ENCODE data around the gene SEMA3B.
"Not testable (repeated sequence)": the region's sequence is repeated elsewhere in the genome, so short reads cannot be mapped to it uniquely, and the experiment has no call there.

Gene SEMA3B

GRCh38 chr3:50268703-50269451, at the start of gene SEMA3B:
TSS of gene SEMA3B (plus strand) at chr3:50269147. CDS start at chr3:50269241, 94 bp downstream.
- no peak for DNase-seq

- no peak for DNase-seq
Observed at GRCh38 chr3:50219285-50219684, 49.7 kb upstream of the SEMA3B start.

GRCh38 chr3:50220109-50220508, 48.8 kb upstream of the SEMA3B start:
- DNase-seq: no peak

- no peak for DNase-seq
Observed at GRCh38 chr3:50221051-50221410, 47.9 kb upstream of the SEMA3B start.

- DNase-seq: no peak
Observed at GRCh38 chr3:50221411-50222168, 47.4 kb upstream of the SEMA3B start.

GRCh38 chr3:50222169-50222528, 46.8 kb upstream of the SEMA3B start:
- no peak for DNase-seq

- DNase-seq: no peak
Observed at GRCh38 chr3:50224639-50225038, 44.3 kb upstream of the SEMA3B start.

- DNase-seq: no peak
Observed at GRCh38 chr3:50226888-50227389, 42.0 kb upstream of the SEMA3B start.

GRCh38 chr3:50227390-50228183, 41.4 kb upstream of the SEMA3B start:
- peak; percentile 85 for DNase-seq

- not testable (repeated sequence) for DNase-seq
Observed at GRCh38 chr3:50228184-50228763, 40.7 kb upstream of the SEMA3B start.

- DNase-seq: no peak
Observed at GRCh38 chr3:50229490-50229889, 39.5 kb upstream of the SEMA3B start.

- no peak for DNase-seq
Observed at GRCh38 chr3:50230104-50230793, 38.7 kb upstream of the SEMA3B start.

- DNase-seq: no peak
Observed at GRCh38 chr3:50230794-50231125, 38.2 kb upstream of the SEMA3B start.

- DNase-seq: no peak
Observed at GRCh38 chr3:50231581-50231980, 37.4 kb upstream of the SEMA3B start.

GRCh38 chr3:50232303-50232702, 36.6 kb upstream of the SEMA3B start:
- no peak for DNase-seq

- DNase-seq: no peak
Observed at GRCh38 chr3:50233176-50233575, 35.8 kb upstream of the SEMA3B start.

GRCh38 chr3:50235716-50236483, 33.0 kb upstream of the SEMA3B start, which contains the start of gene GNAI2:
TSS of gene GNAI2 (plus strand) at chr3:50236204. CDS start at chr3:50236336, 132 bp downstream.
- peak; percentile 98 for DNase-seq

- DNase-seq: no peak
Observed at GRCh38 chr3:50236484-50237132, 32.3 kb upstream of the SEMA3B start.

- no peak for DNase-seq
Observed at GRCh38 chr3:50237133-50237651, 31.8 kb upstream of the SEMA3B start.

- peak; percentile 78 for DNase-seq
Observed at GRCh38 chr3:50237754-50238548, 31.0 kb upstream of the SEMA3B start.
